Measurements from ENCODE around the gene USP21.
"Not testable (repeated sequence)": the region's sequence is repeated elsewhere in the genome, so short reads cannot be mapped to it uniquely, and the experiment has no call there.

USP21 gene

GRCh38 chr1:161159087-161159912 is at the start of gene USP21:
Gene USP21 (plus strand): TSS chr1:161159500. CDS start chr1:161160641, 1,141 bp downstream.
- DNase-seq = peak; percentile 95

GRCh38 chr1:161111117-161111516 is 48.2 kb upstream of the USP21 start:
- DNase-seq = no peak

GRCh38 chr1:161111527-161111926 is 47.8 kb upstream of the USP21 start:
- DNase-seq = no peak

GRCh38 chr1:161113915-161114314 is 45.4 kb upstream of the USP21 start:
- no peak for DNase-seq

GRCh38 chr1:161114556-161114955 is 44.7 kb upstream of the USP21 start:
- no peak for DNase-seq

- DNase-seq = no peak
Measured at GRCh38 chr1:161115132-161115711, 44.1 kb upstream of the USP21 start.

GRCh38 chr1:161115961-161116360 is 43.3 kb upstream of the USP21 start:
- DNase-seq = not testable (repeated sequence)

- peak; percentile 92 for DNase-seq
Measured at GRCh38 chr1:161117759-161118581, 41.3 kb upstream of the USP21 start, which contains the start of the genes NIT1 and PFDN2. Gene NIT1 (plus strand): TSS chr1:161118105. CDS start chr1:161118177, 72 bp downstream. Gene PFDN2 (minus strand): TSS chr1:161118037. CDS start chr1:161118026, 11 bp downstream.

GRCh38 chr1:161119092-161119903 is 40.0 kb upstream of the USP21 start:
- no peak for DNase-seq

- DNase-seq = no peak
Measured at GRCh38 chr1:161121042-161121650, 38.2 kb upstream of the USP21 start.

- DNase-seq = no peak
Measured at GRCh38 chr1:161121834-161122233, 37.5 kb upstream of the USP21 start.

- DNase-seq = no peak
Measured at GRCh38 chr1:161122967-161123366, 36.3 kb upstream of the USP21 start.

GRCh38 chr1:161127649-161128048 is 31.7 kb upstream of the USP21 start:
- no peak for DNase-seq

- DNase-seq = no peak
Measured at GRCh38 chr1:161128591-161129420, 30.5 kb upstream of the USP21 start.

GRCh38 chr1:161130266-161130665 is 29.0 kb upstream of the USP21 start:
- DNase-seq = no peak

- DNase-seq = no peak
Measured at GRCh38 chr1:161131523-161132409, 27.5 kb upstream of the USP21 start.

- peak; percentile 97 for DNase-seq
Measured at GRCh38 chr1:161132410-161133219, 26.7 kb upstream of the USP21 start, which contains the start of gene DEDD. Gene DEDD (minus strand): TSS chr1:161132667. CDS start chr1:161124462, 8,205 bp downstream.

- DNase-seq = no peak
Measured at GRCh38 chr1:161133220-161133740, 26.0 kb upstream of the USP21 start.

- DNase-seq = no peak
Measured at GRCh38 chr1:161137881-161138280, 21.4 kb upstream of the USP21 start.
